ENCODE measurements around the gene VCL.

GRCh38 chr10:73983096-73984047, 14.5 kb upstream of the VCL start:
- TF ChIP-seq POLR2A (IDR thresholded peaks at IDR 0.05) (no peak), CTCF (IDR thresholded peaks at IDR 0.05) (no peak)
